ENCODE results near the gene ADORA1.
A peak's percentile ranks its signal among the peaks of the same experiment; 100 is the strongest.

The ADORA1 gene

GRCh38 chr1:203122159-203122558 is 5.4 kb upstream of the ADORA1 start:
- DNase-seq (ENCODE audit: low spot score), result no peak

- no peak for DNase-seq (ENCODE audit: low spot score)
Observed at GRCh38 chr1:203124011-203124410, 3.5 kb upstream of the ADORA1 start.

- no peak for DNase-seq (ENCODE audit: low spot score)
Observed at GRCh38 chr1:203124546-203125317, 2.8 kb upstream of the ADORA1 start.

- peak; percentile 16 for DNase-seq (ENCODE audit: low spot score)
Observed at GRCh38 chr1:203126151-203126865, 1.2 kb upstream of the ADORA1 start.

- no peak for DNase-seq (ENCODE audit: low spot score)
Observed at GRCh38 chr1:203126866-203127665, 460 bp upstream of the ADORA1 start.

- no peak for DNase-seq (ENCODE audit: low spot score)
Observed at GRCh38 chr1:203128431-203128715, 847 bp downstream of the ADORA1 start.

GRCh38 chr1:203128716-203129500 is 1.4 kb downstream of the ADORA1 start:
- no peak for DNase-seq (ENCODE audit: low spot score)

- no peak for DNase-seq (ENCODE audit: low spot score)
Observed at GRCh38 chr1:203129501-203130231, 2.1 kb downstream of the ADORA1 start.

- no peak for DNase-seq (ENCODE audit: low spot score)
Observed at GRCh38 chr1:203130358-203130985, 2.9 kb downstream of the ADORA1 start.

GRCh38 chr1:203131548-203132200 is 4.1 kb downstream of the ADORA1 start:
- peak; percentile 23 for DNase-seq (ENCODE audit: low spot score)

- no peak for DNase-seq (ENCODE audit: low spot score)
Observed at GRCh38 chr1:203133970-203134725, 6.6 kb downstream of the ADORA1 start.

- DNase-seq (ENCODE audit: low spot score), result peak; percentile 21
Observed at GRCh38 chr1:203135636-203136305, 8.2 kb downstream of the ADORA1 start.

- peak; percentile 26 for DNase-seq (ENCODE audit: low spot score)
Observed at GRCh38 chr1:203136409-203137042, 9.0 kb downstream of the ADORA1 start.

GRCh38 chr1:203137324-203137723 is 9.8 kb downstream of the ADORA1 start:
- DNase-seq (ENCODE audit: low spot score), result no peak

GRCh38 chr1:203138066-203138465 is 10.5 kb downstream of the ADORA1 start:
- DNase-seq (ENCODE audit: low spot score), result no peak

- DNase-seq (ENCODE audit: low spot score), result no peak
Observed at GRCh38 chr1:203139976-203140475, 12.5 kb downstream of the ADORA1 start.

- DNase-seq (ENCODE audit: low spot score), result no peak
Observed at GRCh38 chr1:203140743-203141520, 13.4 kb downstream of the ADORA1 start.

- DNase-seq (ENCODE audit: low spot score), result no peak
Observed at GRCh38 chr1:203142124-203142523, 14.6 kb downstream of the ADORA1 start.
